ENCODE measurements around the gene B3GALT6.

B3GALT6 gene

DNA sequence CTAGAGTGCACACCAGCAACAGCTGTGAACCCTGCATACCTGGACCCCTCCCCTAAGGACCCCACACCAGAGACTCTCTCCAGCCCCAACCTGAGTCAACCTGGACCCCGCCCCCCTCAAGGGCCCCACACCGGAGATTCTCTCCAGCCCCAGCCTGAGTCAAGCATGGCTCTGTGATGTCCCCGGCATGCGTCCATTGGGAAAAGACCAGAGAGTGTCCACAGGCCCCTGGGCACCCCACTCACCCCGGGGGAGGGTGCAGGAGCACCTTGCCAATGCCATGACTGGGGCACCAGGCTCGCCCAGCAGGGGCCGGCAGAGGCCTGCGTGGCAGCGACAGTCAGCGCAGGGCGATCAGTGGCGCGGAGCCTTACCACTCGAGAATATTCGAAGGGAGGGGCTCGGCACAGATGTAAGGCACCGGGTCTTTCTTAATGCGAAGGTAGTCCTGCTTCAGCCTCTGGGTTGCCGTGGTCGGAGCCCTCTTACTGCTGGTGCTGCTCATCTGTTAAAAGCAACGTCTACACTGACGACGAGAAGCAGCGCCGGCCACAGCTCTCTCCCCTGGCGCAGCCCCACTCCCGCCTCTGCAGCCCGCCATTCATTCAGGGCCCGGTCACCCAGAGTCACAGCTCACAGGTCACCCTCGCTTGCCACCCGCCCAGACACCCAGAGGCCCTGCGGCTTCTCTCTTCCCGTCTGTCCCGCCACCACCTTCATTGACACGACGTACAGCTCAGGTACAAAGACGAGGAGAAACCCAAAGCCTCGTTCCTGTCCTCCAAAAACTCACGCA lies 35.6 kb downstream of the B3GALT6 start:
- DNase-seq: no peak

DNA sequence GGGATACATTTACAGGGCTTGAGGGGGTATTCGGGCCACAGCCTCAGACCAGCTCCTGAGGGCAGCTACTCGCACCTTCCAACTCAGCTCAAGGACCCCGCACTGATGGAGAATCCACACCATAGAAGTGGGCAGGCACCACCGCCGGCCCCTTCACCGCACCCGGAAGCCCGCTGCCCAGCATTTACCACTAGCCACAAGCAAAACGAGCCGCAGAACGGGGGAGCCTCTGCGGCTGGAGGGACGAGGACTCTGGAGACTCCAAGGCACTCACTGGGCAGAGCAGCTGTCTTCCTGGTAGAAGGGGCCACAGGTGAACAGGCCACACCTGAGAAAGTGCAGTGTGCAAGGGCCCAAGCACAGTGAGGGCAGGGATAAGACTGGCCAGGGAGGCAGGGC lies 36.2 kb downstream of the B3GALT6 start:
- DNase-seq: no peak

GRCh38 chr1:1270813-1271212 lies 38.8 kb downstream of the B3GALT6 start:
- no peak for DNase-seq

- DNase-seq: no peak
These were observed 40.5 kb downstream of the B3GALT6 start for GRCh38 chr1:1272341-1273208.

DNA sequence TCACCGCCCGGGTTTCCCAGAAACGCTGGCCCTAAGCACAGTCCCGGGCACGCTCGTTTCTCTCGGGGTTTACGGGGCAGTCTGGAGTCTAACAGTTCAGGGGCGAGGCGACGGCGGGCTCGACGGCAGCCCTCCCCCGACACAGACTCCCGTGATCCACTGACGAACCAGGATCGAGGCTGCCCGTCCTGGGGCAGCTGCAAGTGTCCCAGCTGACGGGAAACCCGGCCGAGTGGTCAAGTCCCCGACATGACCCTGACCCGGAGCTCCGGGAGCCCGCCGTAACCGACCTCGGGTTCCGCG lies 41.1 kb downstream of the B3GALT6 start:
- DNase-seq: peak; percentile 37

DNA sequence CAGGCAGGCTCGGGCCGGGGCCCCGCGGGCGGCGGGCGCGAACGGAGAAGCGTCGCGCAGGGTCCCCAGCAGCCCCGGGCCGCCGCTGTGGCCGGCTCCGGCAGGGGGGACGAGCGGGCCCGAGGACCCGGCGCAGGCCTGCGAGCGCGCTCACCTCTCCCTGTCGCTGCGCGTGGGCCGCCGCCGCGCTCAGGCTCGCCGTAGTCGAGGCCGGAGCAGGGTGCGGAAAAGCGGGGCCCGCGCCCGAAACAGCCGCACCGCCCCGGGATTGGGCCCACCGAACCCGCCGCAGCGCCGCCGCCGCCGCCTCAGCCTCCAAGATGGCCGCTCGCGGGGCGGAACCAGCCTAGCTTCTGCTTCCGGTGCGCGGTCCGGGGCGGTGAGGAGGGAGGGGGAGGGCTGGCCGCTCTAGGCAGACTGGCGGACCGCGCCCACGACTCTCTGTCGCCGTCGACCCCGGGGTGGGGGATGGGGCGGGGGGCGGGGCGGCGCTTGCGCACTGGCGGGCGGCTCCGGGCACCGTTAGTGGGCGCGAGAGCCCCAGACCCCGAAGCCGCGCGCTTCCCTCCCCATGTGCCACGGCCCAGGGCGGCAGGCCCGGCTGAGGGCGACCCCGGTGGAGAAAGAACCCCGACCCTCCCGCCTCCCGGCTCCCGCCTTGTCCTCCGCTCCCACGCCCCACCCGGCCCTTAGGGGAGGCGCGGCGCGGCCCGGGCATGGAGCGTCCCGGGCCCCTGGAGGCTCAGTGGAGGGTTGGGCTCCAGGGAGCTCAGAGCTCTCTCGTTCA lies 41.7 kb downstream of the B3GALT6 start, which contains the start of gene UBE2J2:
Gene UBE2J2, minus strand, starts transcription at position 343 of the 787 bp plus-strand sequence. CDS start 5,862 bp downstream, outside the sequence.
- peak; percentile 95 for DNase-seq

DNA sequence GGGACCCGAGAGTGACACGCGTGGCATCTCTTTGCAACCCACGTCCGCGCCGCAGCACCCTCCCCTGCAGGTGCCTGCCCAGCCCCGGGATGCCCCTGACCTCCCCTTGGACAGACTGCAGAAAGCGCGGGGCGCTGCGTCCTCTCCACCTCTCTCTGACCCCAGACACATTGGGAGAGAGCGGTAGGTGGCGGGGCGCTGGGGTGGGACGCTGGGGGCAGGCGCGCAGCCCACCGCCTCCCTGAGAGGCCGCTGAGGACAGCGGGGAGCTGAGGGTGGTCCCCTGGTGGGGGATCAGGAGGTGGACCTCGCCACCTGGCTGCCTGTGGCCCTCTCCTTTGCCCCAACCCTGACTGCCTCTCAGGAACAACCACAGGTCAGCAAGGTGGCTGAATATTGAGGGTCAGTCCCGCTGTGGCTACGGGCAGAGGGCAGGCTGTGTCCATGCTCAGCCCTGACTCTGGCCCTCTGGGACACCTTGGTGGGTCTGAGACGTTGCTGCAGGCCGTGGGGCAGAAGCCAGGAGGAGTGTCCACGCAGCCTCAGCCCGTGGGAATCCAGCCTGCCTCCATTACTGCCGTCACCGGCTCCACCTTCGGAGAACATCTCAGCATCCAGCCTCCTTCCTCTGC lies 42.4 kb downstream of the B3GALT6 start:
- no peak for DNase-seq

GRCh38 chr1:1274931-1275431 lies 42.9 kb downstream of the B3GALT6 start:
- DNase-seq: no peak

DNA sequence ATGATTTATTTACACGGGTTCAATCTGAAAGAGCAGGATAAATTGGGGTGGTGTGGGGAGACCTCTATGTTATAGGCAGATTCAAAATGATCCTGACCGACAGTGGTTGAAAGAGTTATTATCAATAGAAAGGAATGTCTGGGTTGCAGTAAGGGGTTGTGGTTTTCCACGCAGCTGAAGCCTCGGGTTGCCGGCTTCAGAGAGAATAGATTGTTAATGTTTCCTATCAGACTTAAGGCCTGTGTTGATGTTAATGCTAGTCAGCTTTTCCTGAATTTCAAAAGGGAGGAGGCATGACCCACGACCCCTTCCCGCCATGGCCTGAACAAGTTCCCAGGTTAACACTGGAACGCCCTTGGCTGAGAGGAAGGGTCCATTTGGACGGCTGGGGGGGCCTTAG lies 43.8 kb downstream of the B3GALT6 start:
- no peak for DNase-seq

- DNase-seq: no peak
These were observed 46.6 kb downstream of the B3GALT6 start for GRCh38 chr1:1278620-1279019.

DNA sequence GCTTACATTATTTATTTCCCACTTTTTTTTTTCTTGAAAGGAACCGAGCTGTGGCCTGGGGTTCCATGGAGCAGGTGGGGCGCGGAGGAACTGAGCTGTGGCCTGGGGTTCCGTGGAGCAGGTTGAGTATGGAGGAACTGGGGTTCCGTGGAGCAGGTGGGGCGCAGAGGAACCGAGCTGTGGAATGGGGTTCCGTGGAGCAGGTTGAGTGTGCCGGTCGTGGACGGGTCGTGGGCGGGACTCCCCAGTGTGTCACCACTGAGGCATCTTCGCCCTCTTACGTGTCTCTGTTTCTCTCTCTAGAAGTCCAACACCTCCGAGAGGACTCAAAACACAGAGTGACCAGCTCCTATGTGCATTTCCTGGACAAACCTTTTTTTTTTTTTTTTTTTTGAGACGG lies 47.0 kb downstream of the B3GALT6 start:
- DNase-seq: no peak

- DNase-seq: no peak
These were observed 48.9 kb downstream of the B3GALT6 start for GRCh38 chr1:1280782-1281481.

DNA sequence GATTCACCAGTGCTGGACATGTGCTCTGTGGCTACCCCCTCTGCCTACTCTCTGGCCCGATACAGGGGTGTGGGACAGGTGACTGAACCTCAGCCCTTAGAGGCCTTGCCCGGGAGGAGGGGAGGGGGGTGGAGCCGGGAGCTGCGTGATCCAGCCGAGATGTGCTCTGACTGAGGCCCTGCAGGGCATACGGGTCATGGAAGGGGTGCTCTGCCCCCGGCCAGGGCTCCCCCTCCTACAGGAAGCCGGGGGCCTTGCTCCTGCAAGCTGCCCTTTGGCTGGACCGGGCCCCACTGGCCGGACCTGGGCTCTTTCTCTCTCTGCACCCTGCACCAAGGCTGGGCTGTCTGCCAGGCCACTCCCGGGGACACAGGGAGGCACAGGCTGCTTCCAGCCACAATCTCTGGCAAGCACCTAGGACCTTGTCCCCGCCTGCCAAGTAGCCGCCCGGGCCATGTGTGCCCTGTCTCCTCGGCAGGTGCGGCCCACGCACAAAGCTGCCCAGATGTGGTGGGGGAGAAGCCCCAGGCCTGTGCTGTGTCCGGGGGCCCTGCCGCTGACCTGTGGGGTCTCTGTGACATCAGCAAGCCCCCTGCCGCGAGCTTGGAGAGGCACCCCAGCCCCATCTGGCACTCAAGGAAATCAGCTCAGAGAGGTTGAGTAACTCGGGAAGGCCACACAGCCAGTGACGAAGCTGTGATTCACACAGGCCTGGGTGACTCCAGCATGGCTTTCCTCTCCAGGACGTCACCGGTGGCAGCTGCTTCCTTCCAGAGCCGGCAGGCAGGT lies 49.7 kb downstream of the B3GALT6 start:
- DNase-seq: peak; percentile 66

GRCh38 chr1:1282998-1283397 lies 51.0 kb downstream of the B3GALT6 start:
- DNase-seq: peak; percentile 37

- no peak for DNase-seq
These were observed 51.8 kb downstream of the B3GALT6 start for GRCh38 chr1:1283821-1284220.
